ENCODE results near the gene MAP4K3.

DNA sequence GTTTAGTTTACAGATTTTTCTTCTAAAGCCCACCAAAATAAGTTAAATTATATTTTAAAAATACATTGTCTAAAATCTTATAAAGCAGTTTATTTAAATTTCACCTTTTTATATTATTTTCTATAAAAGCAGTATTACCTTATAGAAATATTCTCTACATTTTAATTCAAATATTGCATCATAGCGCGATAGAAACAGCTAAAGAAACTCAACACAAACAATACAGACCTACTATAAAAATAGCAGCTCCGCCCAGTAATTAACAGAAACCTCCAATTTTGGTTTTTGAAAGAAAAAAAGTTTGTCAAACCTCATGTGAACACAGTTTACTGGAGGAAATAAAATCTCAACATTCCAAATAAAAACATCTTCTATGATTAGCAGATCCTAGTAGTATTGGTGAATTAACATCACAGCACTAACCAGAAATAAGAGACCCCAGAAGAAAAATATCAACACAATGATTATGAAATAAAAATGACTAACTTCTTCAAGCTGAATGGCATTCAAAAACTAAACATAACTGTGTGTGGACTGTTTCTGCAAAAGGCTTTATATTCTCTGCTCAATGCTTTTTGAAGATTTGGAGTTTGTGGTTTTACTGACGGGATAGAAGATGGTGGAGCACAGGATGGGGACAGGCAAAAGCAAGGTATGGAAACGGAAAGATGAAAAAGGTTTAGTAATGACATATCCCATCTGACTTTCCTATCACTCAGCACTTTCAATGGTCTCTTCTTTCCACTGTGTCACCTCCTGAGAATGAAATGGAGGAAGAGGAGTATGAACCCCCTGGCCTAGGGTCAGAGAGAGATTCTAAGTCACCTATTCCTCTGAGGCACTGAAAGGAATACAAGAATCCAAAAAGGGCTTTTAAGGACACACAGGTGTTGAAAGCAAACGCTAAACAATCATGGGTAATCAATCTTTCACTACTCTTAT is 17.5 kb downstream of the MAP4K3 start:
- TF ChIP-seq, protein P1, sequence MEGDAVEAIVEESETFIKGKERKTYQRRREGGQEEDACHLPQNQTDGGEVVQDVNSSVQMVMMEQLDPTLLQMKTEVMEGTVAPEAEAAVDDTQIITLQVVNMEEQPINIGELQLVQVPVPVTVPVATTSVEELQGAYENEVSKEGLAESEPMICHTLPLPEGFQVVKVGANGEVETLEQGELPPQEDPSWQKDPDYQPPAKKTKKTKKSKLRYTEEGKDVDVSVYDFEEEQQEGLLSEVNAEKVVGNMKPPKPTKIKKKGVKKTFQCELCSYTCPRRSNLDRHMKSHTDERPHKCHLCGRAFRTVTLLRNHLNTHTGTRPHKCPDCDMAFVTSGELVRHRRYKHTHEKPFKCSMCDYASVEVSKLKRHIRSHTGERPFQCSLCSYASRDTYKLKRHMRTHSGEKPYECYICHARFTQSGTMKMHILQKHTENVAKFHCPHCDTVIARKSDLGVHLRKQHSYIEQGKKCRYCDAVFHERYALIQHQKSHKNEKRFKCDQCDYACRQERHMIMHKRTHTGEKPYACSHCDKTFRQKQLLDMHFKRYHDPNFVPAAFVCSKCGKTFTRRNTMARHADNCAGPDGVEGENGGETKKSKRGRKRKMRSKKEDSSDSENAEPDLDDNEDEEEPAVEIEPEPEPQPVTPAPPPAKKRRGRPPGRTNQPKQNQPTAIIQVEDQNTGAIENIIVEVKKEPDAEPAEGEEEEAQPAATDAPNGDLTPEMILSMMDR (IDR thresholded peaks at IDR 0.05), result no peak
- TF ChIP-seq POLR2AphosphoS5 (IDR thresholded peaks at IDR 0.05), result no peak

All from upper lobe of left lung (tissue), 4 donors.